Measurements from ENCODE around the gene SMOC2.

SMOC2 gene

GRCh38 chr6:168578036-168578435 is 137.1 kb downstream of the SMOC2 start:
- no peak for DNase-seq

GRCh38 chr6:168581236-168581635 is 140.3 kb downstream of the SMOC2 start:
- no peak for DNase-seq

GRCh38 chr6:168581706-168582105 is 140.7 kb downstream of the SMOC2 start:
- no peak for DNase-seq

GRCh38 chr6:168582571-168582981 is 141.6 kb downstream of the SMOC2 start:
- no peak for DNase-seq

- no peak for DNase-seq
These were observed 142.1 kb downstream of the SMOC2 start for GRCh38 chr6:168583126-168583525.

GRCh38 chr6:168583821-168584220 is 142.8 kb downstream of the SMOC2 start:
- DNase-seq: no peak

- no peak for DNase-seq
These were observed 143.3 kb downstream of the SMOC2 start for GRCh38 chr6:168584249-168584648.

GRCh38 chr6:168584671-168585070 is 143.7 kb downstream of the SMOC2 start:
- DNase-seq: no peak

- no peak for DNase-seq
These were observed 144.5 kb downstream of the SMOC2 start for GRCh38 chr6:168585441-168585840.

GRCh38 chr6:168589275-168589674 is 148.3 kb downstream of the SMOC2 start:
- DNase-seq: no peak

GRCh38 chr6:168590406-168590805 is 149.4 kb downstream of the SMOC2 start:
- no peak for DNase-seq

GRCh38 chr6:168596344-168596743 is 155.4 kb downstream of the SMOC2 start:
- DNase-seq: no peak

- DNase-seq: no peak
These were observed 156.5 kb downstream of the SMOC2 start for GRCh38 chr6:168597471-168597875.

- DNase-seq: no peak
These were observed 157.5 kb downstream of the SMOC2 start for GRCh38 chr6:168598251-168599117.

- DNase-seq: no peak
These were observed 158.1 kb downstream of the SMOC2 start for GRCh38 chr6:168599118-168599494.

GRCh38 chr6:168599769-168600330 is 158.9 kb downstream of the SMOC2 start:
- no peak for DNase-seq

GRCh38 chr6:168600381-168600780 is 159.4 kb downstream of the SMOC2 start:
- DNase-seq: no peak

- DNase-seq: no peak
These were observed 160.1 kb downstream of the SMOC2 start for GRCh38 chr6:168601111-168601510.

GRCh38 chr6:168601546-168601945 is 160.6 kb downstream of the SMOC2 start:
- no peak for DNase-seq

GRCh38 chr6:168602576-168602975 is 161.6 kb downstream of the SMOC2 start:
- DNase-seq: no peak

GRCh38 chr6:168603234-168603633 is 162.2 kb downstream of the SMOC2 start:
- no peak for DNase-seq

GRCh38 chr6:168605964-168606363 is 165.0 kb downstream of the SMOC2 start:
- DNase-seq: no peak

- no peak for DNase-seq
These were observed 165.7 kb downstream of the SMOC2 start for GRCh38 chr6:168606722-168607121.

- DNase-seq: no peak
These were observed 166.5 kb downstream of the SMOC2 start for GRCh38 chr6:168607272-168608112.

Data from central memory CD4-positive, alpha-beta T cell (primary cell).